Measurements from ENCODE around the gene PSME4.
"Not testable (repeated sequence)": the region's sequence is repeated elsewhere in the genome, so short reads cannot be mapped to it uniquely, and the experiment has no call there.

The PSME4 gene

DNA sequence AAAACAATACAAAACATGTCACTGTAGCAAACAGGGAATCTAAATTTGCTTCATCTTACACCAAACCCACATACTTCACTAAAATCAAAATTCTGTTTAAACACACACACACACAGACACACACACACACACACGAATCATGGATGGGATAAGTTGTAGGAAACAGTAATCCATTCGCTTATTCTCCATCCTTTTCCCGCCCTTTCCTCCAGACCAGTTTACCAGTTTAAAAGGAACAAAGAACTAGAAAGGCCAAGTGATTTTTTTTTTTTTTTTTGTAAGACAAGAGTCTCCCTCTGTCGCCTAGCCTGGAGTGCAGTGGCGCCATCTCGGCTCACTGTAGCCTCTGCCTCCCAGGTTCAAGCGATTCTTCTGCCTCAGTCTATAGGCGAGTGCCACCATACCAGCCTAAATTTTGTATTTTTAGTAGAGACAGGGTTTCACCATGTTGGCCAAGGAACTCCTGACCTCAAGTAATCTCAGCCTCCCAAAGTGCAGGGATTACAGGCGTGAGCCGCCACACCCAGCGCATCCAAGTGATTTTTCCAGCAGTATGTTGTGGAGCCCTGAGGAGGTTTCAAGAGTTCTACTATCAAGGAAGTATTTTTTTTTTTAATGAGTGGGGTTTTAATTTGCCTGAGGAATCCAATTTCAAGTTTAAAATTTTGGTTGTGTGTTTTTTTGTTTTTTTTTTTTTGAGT lies 5.7 kb downstream of the PSME4 start:
- DNase-seq, result no peak

GRCh38 chr2:53964257-53964952 lies 6.4 kb downstream of the PSME4 start:
- DNase-seq, result no peak

DNA sequence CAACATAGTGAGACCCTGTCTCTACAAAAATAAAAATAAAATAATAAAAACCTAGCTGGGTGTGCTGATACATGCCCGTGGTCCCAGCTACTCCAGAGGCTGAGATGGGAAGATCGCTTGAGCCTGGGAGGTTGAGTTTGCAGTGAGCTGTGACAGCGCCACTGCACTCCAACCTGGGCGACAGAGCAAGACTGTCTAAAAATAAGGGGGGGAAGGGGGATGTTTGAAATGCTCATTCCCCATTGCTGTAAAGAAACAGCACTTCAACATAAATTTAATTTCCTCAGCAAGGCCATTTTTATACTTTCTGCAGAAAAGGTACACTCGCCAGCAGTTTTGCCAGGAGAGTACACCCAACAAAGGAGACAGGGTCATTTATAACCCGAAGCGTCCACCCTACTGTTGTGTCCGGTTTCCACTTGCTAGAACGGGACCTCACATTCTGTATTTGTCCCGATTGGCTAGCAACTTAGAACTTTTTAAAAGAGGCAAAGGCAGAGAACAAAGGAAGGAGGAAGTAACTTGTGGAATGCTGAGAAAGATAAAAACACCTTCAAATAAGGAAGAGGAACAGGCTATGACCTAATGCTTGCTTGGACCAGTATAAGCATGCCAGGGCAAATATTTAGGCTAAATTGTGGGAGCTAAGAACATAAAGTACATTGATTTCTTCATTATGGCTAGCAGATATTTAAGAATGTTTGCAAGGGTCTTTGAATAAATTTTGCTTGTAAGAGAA lies 9.1 kb downstream of the PSME4 start:
- not testable (repeated sequence) for DNase-seq

DNA sequence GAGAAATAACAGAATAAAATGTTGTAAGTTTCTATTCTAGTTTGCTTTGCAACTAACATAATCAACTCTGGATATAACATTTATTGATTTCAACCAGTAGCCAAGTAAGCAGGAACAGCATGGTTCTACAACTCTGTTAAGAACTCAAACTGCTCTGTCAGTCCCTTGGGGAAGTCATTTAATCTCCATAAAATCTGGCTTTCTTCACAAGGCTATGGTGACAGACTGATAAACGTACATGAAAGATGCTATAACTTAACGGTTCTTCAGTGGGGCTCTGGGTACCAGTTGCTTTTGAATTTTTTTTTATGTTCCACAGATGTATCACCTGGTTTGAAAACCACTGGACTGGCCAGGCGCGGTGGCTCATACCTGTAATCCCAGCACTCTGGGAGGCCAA lies 10.3 kb downstream of the PSME4 start:
- DNase-seq, result no peak

GRCh38 chr2:53958443-53958842 lies 12.3 kb downstream of the PSME4 start:
- DNase-seq, result no peak

GRCh38 chr2:53952519-53952918 lies 18.3 kb downstream of the PSME4 start:
- no peak for DNase-seq

GRCh38 chr2:53949457-53949856 lies 21.3 kb downstream of the PSME4 start:
- DNase-seq, result no peak

- DNase-seq, result no peak
These were observed 25.3 kb downstream of the PSME4 start for GRCh38 chr2:53945538-53945937.

DNA sequence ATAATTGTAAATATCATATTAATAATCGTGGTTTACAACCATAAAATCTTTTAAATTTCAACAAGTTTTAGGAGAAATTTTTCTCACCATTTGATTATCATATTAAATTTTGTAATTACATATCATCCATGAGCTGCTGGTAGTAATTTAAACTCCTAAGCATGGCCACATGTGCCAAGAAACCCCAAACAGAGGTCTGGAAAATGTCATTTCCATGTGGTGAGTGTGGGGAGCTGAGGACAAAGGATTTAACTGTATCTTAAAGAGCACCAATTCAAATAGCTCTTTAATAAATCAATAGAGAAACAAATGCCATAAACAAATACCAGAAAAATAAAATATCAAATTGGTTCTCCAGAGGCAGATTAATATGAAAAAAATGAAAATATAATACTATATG lies 26.3 kb downstream of the PSME4 start:
- no peak for DNase-seq

- no peak for DNase-seq
These were observed 28.5 kb downstream of the PSME4 start for GRCh38 chr2:53942280-53942679.

GRCh38 chr2:53941749-53942148 lies 29.0 kb downstream of the PSME4 start:
- DNase-seq, result no peak

DNA sequence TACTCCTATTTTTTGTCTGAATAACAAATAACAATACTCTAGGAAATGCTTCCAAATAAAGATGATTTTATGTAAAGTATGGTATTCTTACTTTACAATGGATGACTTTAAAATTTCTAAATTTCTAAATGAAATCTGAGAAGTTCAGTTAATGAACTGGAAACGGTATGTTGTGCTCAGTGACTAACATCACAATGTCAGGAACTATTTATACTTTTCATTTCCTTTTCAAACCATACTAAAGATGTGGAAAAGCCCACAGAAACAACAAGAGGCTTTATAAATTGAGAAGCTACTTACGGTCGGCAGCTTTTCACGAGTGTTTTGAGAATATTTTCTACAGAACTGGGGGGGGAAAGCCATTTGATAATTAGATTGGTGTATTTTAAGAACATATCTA lies 31.1 kb downstream of the PSME4 start:
- no peak for DNase-seq

DNA sequence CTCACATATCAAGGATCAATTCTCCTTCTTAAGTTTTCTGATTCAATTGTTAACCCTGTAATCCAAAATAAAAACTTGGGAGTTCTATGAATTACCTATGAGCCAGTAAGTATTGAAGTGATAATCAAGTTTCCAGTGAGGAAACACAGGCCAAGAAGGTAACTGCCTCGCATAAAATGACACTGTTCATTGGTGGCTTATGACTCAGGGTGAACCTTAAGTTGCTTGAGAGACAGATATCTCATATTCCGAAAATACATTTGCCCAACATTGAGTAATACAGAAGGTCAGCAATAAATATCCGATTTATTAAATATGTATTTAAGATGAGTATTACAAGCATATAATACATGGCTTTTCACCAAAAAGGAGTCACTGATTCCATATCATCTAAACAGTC lies 31.9 kb downstream of the PSME4 start:
- DNase-seq, result no peak

- DNase-seq, result no peak
These were observed 37.5 kb downstream of the PSME4 start for GRCh38 chr2:53933329-53933728.

- DNase-seq, result not testable (repeated sequence)
These were observed 44.5 kb downstream of the PSME4 start for GRCh38 chr2:53926321-53926720.

- no peak for DNase-seq
These were observed 57.1 kb downstream of the PSME4 start for GRCh38 chr2:53913721-53914120.

- DNase-seq, result no peak
These were observed 59.2 kb downstream of the PSME4 start for GRCh38 chr2:53911434-53912189.

DNA sequence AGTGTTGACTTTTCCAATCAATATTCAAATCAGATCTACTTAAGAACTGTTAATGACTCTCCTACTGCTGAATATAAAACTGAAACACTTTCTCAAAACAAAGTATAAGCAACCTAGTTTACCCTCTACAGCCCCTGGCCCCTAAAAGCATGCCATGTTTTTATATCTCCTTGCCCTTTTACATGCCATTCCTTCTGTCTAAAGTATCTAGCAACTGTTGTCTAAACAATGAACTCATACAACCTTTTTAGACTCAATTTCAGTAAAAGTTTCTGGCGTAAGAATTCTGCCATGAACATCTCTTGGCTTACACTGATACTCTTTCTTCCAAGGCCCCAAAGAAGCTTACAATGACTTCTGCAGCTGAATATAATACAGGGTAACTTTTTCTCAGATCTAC lies 63.2 kb downstream of the PSME4 start:
- DNase-seq, result no peak

- no peak for DNase-seq
These were observed 65.4 kb downstream of the PSME4 start for GRCh38 chr2:53905396-53905795.

DNA sequence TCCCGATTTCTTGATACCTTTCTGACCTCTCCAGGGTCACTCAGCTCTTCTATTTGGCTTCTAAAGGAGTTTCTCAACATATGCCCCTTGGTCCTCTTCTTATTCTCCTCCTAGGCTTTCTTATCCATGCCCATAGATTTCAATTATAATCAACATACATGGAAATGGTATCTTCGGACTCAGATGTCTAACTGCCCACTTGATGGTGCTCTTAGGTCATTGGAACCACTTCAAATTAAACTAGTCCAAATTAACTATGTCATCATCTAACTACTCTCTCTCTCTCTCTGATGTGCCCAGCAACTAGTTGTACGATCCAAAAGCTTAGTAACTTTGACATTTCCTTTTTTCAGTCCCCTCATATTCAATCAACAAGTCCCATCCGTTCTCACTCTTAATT lies 67.8 kb downstream of the PSME4 start:
- DNase-seq, result no peak

GRCh38 chr2:53901192-53901591 lies 69.6 kb downstream of the PSME4 start:
- no peak for DNase-seq

- no peak for DNase-seq
These were observed 73.9 kb downstream of the PSME4 start for GRCh38 chr2:53896864-53897263.
